ENCODE results near the gene MT1X.

The MT1X gene

DNA sequence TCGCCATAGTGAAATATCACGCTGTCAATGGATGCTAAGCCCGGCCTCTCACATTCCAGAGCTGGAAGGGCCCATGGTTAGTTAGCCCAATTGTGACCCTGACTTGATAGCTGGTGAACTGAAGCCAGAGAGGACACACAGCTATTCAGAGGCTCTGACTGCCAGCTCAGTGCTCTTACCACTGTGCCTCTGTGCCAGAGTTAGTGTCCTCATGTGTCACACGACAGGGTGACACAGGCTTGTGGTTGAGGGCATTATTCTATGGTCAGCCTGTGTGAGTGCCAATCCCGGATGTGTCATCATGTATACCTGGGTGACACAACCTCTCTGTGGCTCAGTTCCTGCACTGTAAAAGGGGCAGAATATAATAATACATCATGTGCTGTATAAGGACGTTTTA is 2.5 kb upstream of the MT1X start:
- DNase-seq: no peak

DNA sequence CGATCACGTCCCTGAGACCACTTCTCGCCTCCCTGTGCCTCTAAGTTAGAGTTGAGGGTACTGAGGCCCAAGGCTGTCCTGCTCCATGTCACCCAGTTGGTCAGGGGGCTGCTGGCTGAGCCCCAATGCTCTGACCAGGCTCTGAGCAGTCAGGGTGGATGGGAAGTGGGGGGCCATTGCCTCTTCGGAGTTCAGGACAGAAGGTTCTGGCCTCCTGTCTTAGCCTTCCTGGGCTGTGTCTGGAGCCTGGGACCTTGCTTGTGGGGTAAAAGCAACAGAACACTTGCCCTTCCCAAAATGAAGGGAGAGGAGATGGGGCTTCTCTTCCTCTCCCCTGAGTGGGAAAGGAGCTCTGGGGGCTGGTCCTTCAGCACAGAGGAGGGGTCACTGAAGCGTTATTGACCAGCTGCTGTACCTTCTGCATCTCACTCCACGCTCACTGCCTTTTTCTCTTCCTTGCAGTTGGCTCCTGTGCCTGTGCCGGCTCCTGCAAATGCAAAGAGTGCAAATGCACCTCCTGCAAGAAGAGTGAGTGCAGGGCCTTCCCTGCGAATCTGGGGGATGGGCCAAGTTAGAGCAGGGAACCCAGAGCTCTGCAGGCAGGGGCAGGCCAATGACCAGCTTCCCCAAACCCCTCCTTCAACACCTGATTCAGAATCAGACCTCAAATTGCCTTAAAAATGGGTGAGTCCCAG is 580 bp downstream of the MT1X start:
- no peak for DNase-seq

GRCh38 chr16:56683424-56684172 is 1.3 kb downstream of the MT1X start:
- no peak for DNase-seq

DNA sequence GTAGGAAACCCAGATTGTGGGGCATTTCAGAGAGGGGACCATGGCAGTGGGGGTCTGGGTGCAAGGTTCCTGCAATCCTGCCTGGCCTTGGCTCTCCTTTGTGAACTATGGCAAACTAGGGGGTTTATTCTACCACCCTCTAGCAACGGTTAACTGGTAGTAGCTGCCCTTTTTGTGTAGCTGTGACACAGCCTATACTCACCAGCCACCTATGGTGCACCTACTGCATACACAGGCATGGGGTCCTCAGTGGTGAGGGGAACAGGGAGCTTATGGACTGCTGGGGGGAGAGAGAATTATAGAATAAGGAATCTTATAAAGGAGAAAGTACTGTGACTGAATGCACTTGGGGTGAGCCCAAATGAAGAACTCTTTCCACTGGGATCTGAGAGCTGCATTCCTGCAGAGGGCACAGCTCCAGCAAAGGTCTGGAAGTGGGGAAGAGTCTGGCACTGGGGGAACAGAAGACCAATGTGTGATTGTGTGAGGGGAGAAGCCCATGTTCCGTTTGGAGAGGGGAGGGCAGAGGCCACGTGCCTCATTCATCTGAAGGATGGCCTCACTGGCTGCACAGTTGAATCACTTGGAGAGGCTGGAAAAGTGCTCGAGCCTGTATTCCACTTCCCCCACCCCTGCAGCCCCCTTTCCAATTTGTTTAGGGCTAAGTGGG is 2.1 kb downstream of the MT1X start:
- no peak for DNase-seq

- no peak for DNase-seq
Measured at GRCh38 chr16:56684926-56685590, 2.8 kb downstream of the MT1X start.

DNA sequence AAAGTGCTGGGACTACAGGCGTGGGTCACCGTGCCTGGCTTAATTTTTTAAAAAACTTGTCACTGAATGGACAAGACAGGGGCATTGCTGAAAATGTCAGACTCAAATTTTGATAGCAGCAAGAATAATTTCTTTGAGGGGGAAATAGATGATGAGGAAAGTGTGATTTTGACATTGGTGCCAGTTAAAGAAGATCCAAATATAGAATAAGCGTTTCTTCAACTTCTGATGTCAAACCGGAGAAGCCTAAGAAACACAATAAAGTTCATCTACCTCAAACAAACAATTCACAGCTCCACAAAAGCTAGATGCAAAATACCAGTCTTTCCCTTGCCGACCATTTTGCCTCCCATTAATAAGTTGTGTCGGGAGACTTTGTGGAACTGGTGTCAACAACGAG is 4.5 kb downstream of the MT1X start:
- DNase-seq: no peak

- DNase-seq: no peak
Measured at GRCh38 chr16:56688762-56689161, 6.5 kb downstream of the MT1X start.

DNA sequence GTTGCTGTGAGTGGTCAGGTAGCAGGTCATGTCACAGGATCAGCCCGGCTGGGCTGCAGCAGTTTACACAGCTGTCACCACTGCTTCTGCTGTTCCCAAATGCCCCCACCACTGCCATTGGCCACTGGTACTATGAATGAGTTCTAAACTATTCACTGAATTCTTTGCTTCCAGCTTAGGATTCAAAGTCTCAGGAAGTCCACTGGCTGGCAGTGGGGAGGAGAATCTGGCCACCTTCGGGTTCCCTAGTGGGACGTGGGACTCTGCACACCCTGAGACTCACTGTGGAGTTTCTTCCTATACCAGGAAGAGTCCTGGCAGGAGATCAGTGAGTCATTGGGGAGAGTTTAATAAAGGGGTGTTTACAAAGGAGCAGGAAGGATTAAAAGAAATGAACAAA is 6.9 kb downstream of the MT1X start:
- DNase-seq: no peak

- no peak for DNase-seq
Measured at GRCh38 chr16:56690420-56691122, 8.3 kb downstream of the MT1X start.

- DNase-seq: no peak
Measured at GRCh38 chr16:56691885-56692284, 9.6 kb downstream of the MT1X start.

DNA sequence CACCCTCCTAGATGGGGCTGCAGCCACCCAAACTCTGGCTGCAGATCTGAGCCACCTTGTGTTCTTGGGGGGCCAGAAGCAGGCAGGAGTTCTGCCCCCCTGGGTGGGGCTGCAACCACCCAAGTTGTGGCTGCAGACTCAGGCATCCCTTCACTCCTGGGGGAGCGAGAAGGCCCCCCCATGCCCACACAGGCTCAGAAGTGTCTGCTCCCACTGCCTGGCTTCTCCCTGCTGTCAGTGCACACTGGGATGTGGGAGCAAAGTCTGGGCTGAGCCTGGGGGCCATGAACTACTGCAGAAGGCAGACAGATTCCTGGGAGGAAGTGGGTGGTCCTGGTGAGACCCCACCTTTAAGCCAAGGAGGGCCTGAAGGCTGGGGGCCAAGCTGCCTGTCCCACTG is 13.0 kb downstream of the MT1X start:
- no peak for DNase-seq

DNA sequence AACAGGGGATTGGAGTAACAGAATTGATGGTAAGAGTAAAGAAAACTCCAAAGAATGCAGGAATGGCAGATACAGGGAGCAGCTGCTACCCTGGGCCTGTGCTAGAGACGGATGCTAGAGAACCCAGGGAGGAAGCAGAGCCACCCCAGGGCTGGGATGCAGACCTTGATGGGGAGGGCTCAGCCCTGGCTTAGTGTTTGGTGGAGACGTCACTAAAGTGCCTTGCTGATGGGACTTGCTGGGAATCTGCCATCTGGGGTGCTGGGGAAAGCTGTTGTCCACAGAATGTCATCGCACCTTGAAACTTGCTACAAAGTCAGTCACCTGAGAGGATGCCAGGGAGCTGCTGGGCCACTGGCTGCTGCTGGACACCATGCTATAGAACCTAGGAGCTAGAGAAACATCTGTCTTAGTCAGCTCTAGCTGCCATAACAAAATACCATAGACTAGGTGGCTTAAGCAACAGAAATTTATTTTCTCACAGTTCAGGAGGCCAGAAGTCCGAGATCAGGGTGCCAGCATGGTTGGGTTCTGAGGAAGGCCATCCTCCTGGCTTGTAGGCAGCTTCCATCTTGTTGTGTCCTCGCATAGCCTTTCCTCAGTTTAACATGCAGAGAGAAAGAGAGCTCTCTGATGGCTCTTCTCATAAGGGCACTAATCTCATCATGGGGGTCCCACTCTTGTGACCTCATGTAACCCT is 15.3 kb downstream of the MT1X start:
- no peak for DNase-seq

GRCh38 chr16:56700195-56700594 is 17.9 kb downstream of the MT1X start:
- DNase-seq: no peak

DNA sequence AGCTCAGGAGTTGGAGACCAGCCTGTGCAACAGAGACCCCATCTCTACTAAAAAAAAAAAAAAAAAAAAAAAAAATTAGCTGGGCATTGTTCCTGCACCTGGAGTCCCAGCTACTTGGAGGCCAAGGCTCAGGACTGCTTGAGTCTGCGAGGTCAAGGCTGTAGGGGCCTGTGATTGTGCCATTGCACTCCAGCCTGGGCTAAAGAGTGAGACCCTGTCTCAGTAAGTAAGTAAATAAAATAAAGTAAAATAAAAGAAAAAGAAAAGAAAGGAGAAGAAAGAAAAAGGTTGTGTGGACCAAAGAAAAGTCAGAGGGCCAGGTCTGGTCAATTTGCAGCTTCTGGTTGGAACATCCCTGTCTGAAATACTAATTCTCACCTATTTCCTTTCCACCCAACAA is 18.4 kb downstream of the MT1X start:
- no peak for DNase-seq

GRCh38 chr16:56701534-56701933 is 19.3 kb downstream of the MT1X start:
- DNase-seq: no peak

GRCh38 chr16:56702836-56703235 is 20.6 kb downstream of the MT1X start:
- DNase-seq: no peak

- DNase-seq: no peak
Measured at GRCh38 chr16:56708525-56709442, 26.5 kb downstream of the MT1X start.

- no peak for DNase-seq
Measured at GRCh38 chr16:56709443-56710040, 27.3 kb downstream of the MT1X start.

DNA sequence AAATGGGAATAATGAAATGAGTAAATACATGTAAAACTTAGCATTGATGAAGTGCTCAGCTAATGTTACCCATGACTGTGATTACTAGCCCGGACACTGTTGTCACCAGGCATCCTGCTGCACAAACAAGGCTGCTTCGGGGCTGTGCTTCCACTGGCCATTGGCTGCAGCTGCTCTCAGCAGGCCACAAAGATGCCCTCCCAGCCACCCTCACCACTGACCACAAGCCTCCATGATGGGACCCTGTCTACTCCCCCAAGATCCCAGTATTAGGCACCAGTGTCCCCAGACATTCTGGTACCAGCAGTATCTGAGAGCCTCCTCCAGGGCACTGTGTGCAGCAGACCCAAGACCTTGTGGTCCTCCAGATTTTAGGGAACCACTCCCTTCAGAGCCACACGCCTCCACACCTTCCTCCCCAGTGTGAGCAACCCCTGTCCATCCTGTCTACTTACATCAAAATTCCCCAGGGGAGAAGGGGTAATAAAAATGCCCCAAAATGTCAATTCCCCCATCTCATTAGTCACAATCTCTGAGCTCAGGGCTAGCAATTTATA is 28.0 kb downstream of the MT1X start:
- DNase-seq: no peak

GRCh38 chr16:56711862-56712261 is 29.6 kb downstream of the MT1X start:
- no peak for DNase-seq

Data from effector CD8-positive, alpha-beta T cell (primary cell).